Measurements from ENCODE around the gene UCP2.
"Not testable (repeated sequence)": the region's sequence is repeated elsewhere in the genome, so short reads cannot be mapped to it uniquely, and the experiment has no call there.

The UCP2 gene

GRCh38 chr11:73939096-73939495 is 43.5 kb downstream of the UCP2 start:
- TF ChIP-seq FOXP2 (optimal IDR thresholded peaks at IDR 0.05; ENCODE audit: control extremely low read depth, extremely low read length, insufficient read depth) = no peak
- H3K4me3 ChIP-seq = no peak overlapping the region
- H3K9me3 ChIP-seq (ENCODE audit: low read depth, low read length) = peaks cover 2% of the 10 kb centered on the region; the same call in 1 of the 2 replicates
- no peak for DNase-seq (ENCODE audit: low read depth, low spot score)
- H3K27ac ChIP-seq = peak overlapping the region; percentile 68
- H3K36me3 ChIP-seq (ENCODE audit: insufficient read depth, low read length) = no peaks in the 10 kb centered on the region
- no peak overlapping the region for H3K9ac ChIP-seq (ENCODE audit: insufficient read length)

- not testable (repeated sequence) for H3K4me3 ChIP-seq; H3K9ac ChIP-seq (ENCODE audit: insufficient read length); H3K9me3 ChIP-seq (ENCODE audit: low read depth, low read length); H3K36me3 ChIP-seq (ENCODE audit: insufficient read depth, low read length); DNase-seq (ENCODE audit: low read depth, low spot score); H3K27ac ChIP-seq
Observed at GRCh38 chr11:73936047-73936446, 46.6 kb downstream of the UCP2 start.

GRCh38 chr11:73932781-73933180 is 49.9 kb downstream of the UCP2 start:
- no peak for DNase-seq (ENCODE audit: low read depth, low spot score)
- no peak overlapping the region for H3K27ac ChIP-seq
- no peak overlapping the region for H3K9ac ChIP-seq (ENCODE audit: insufficient read length)
- H3K9me3 ChIP-seq (ENCODE audit: low read depth, low read length) = no peaks in the 10 kb centered on the region
- H3K36me3 ChIP-seq (ENCODE audit: insufficient read depth, low read length) = peaks cover 11% of the 10 kb centered on the region; the same call in 1 of the 2 replicates
- no peak overlapping the region for H3K4me3 ChIP-seq
- TF ChIP-seq FOXP2 (optimal IDR thresholded peaks at IDR 0.05; ENCODE audit: control extremely low read depth, extremely low read length, insufficient read depth) = no peak
- no peak for TF ChIP-seq EZH2 (IDR thresholded peaks at IDR 0.05)
- no peak for TF ChIP-seq POLR2AphosphoS5 (IDR thresholded peaks at IDR 0.05; ENCODE audit: borderline replicate concordance, low read depth, low read length)

GRCh38 chr11:73931951-73932350 is 50.7 kb downstream of the UCP2 start:
- TF ChIP-seq POLR2AphosphoS5 (IDR thresholded peaks at IDR 0.05; ENCODE audit: borderline replicate concordance, low read depth, low read length) (no peak), FOXP2 (optimal IDR thresholded peaks at IDR 0.05; ENCODE audit: control extremely low read depth, extremely low read length, insufficient read depth) (no peak), EZH2 (IDR thresholded peaks at IDR 0.05) (no peak)
- H3K4me3 ChIP-seq = no peak overlapping the region
- H3K9me3 ChIP-seq (ENCODE audit: low read depth, low read length) = no peaks in the 10 kb centered on the region
- no peak for DNase-seq (ENCODE audit: low read depth, low spot score)
- no peak overlapping the region for H3K27ac ChIP-seq
- no peak overlapping the region for H3K9ac ChIP-seq (ENCODE audit: insufficient read length)
- H3K36me3 ChIP-seq (ENCODE audit: insufficient read depth, low read length) = peaks cover 19% of the 10 kb centered on the region

- peak; percentile 51 for DNase-seq (ENCODE audit: low read depth, low spot score)
- Histone ChIP-seq H3K9me3 (ENCODE audit: low read depth, low read length) (no peaks in the 10 kb centered on the region), H3K9ac (ENCODE audit: insufficient read length) (no peak overlapping the region), H3K36me3 (ENCODE audit: insufficient read depth, low read length) (peaks cover 24% of the 10 kb centered on the region), H3K4me3 (no peak overlapping the region), H3K27ac (peak overlapping the region; percentile 57; the same call in 1 of the 2 replicates)
- TF ChIP-seq POLR2AphosphoS5 (IDR thresholded peaks at IDR 0.05; ENCODE audit: borderline replicate concordance, low read depth, low read length) (no peak), FOXP2 (optimal IDR thresholded peaks at IDR 0.05; ENCODE audit: control extremely low read depth, extremely low read length, insufficient read depth) (no peak), EZH2 (IDR thresholded peaks at IDR 0.05) (no peak)
Observed at GRCh38 chr11:73931039-73931645, 51.5 kb downstream of the UCP2 start.

GRCh38 chr11:73929388-73929787 is 53.3 kb downstream of the UCP2 start:
- no peak overlapping the region for H3K27ac ChIP-seq
- H3K4me3 ChIP-seq = no peak overlapping the region
- DNase-seq (ENCODE audit: low read depth, low spot score) = no peak
- H3K36me3 ChIP-seq (ENCODE audit: insufficient read depth, low read length) = peaks cover 27% of the 10 kb centered on the region
- no peak overlapping the region for H3K9ac ChIP-seq (ENCODE audit: insufficient read length)
- TF ChIP-seq EZH2 (IDR thresholded peaks at IDR 0.05) (no peak), FOXP2 (optimal IDR thresholded peaks at IDR 0.05; ENCODE audit: control extremely low read depth, extremely low read length, insufficient read depth) (no peak), POLR2AphosphoS5 (IDR thresholded peaks at IDR 0.05; ENCODE audit: borderline replicate concordance, low read depth, low read length) (no peak)
- H3K9me3 ChIP-seq (ENCODE audit: low read depth, low read length) = no peaks in the 10 kb centered on the region
